OCI-LY1 (cell line): Measurements from ENCODE around the gene APC2.

Experiments used
- H2AFZ ChIP-seq: fragments of 200-600 bp; sonication (generic), shearing (Covaris generic); 2 replicates; pipeline ENCODE4 v1.6.0; 2014; ENCODE audit warnings: antibody characterized with exemption, mild to moderate bottlenecking, low read length
- H3F3A ChIP-seq: fragments of 200-600 bp; sonication (generic), shearing (Covaris generic); 2 replicates; pipeline ENCODE4 v1.6.0; 2014; ENCODE audit warnings: mild to moderate bottlenecking, antibody characterized with exemption, low read length, moderate library complexity; ENCODE audit not compliant: insufficient read depth
- H3K27ac ChIP-seq: fragments of 200-600 bp; sonication (generic); 2 replicates; pipeline ENCODE4 v1.5.1; 2014; ENCODE audit warnings: low read length, mixed run types, mild to moderate bottlenecking, low read depth; ENCODE audit not compliant: poor library complexity, severe bottlenecking
- H3K27me3 ChIP-seq: fragments of 200-600 bp; sonication (generic); 2 replicates; pipeline ENCODE4 v1.6.0; 2014; ENCODE audit warnings: antibody characterized with exemption, mild to moderate bottlenecking, low read length, moderate library complexity; ENCODE audit not compliant: insufficient read depth
- H3K36me3 ChIP-seq: fragments of 200-600 bp; sonication (generic); 2 replicates; pipeline ENCODE4 v1.6.1; 2014; ENCODE audit warnings: mild to moderate bottlenecking, antibody characterized with exemption, low read length, moderate library complexity, mixed read lengths; ENCODE audit not compliant: insufficient read depth
- H3K4me1 ChIP-seq: fragments of 200-600 bp; sonication (generic); 2 replicates; pipeline ENCODE4 v1.5.1; 2014; ENCODE audit warnings: mild to moderate bottlenecking, low read length, moderate library complexity; ENCODE audit not compliant: insufficient read depth, severe bottlenecking
- H3K4me2 ChIP-seq: fragments of 200-600 bp; sonication (generic), shearing (Covaris generic); 2 replicates; pipeline ENCODE4 v1.6.1; 2014; ENCODE audit warnings: low read length
- H3K4me3 ChIP-seq: fragments of 200-600 bp; sonication (generic); 2 replicates; pipeline ENCODE4 v1.5.1; 2014; ENCODE audit warnings: low read length, low read depth, mild to moderate bottlenecking, mixed read lengths; ENCODE audit not compliant: poor library complexity, severe bottlenecking
- H3K79me2 ChIP-seq: fragments of 200-600 bp; shearing (Covaris generic); 2 replicates; pipeline ENCODE4 v1.6.1; 2016; ENCODE audit warnings: mixed run types, low read length, mixed read lengths; ENCODE audit not compliant: insufficient read depth
- H3K9ac ChIP-seq: fragments of 200-600 bp; sonication (generic), shearing (Covaris generic); 2 replicates; pipeline ENCODE4 v1.6.1; 2014; ENCODE audit warnings: mild to moderate bottlenecking, low read length, mixed read lengths
- H3K9me2 ChIP-seq: fragments of 200-600 bp; sonication (generic), shearing (Covaris generic); 2 replicates; pipeline ENCODE4 v1.6.1; 2014; ENCODE audit warnings: low read depth, mild to moderate bottlenecking, low read length, mixed read lengths
- H3K9me3 ChIP-seq: fragments of 200-600 bp; shearing (Covaris generic); 2 replicates; pipeline ENCODE4 v1.6.1; 2014; ENCODE audit warnings: low read length, mixed read lengths
- H4K20me1 ChIP-seq: fragments of 200-600 bp; sonication (generic), shearing (Covaris generic); 2 replicates; pipeline ENCODE4 v1.6.0; 2016; ENCODE audit warnings: mild to moderate bottlenecking, low read length; ENCODE audit not compliant: insufficient read depth
- EZH2 ChIP-seq: fragments of 200-600 bp; sonication (generic), shearing (Covaris generic); IDR thresholded peaks from 2 replicates; pipeline ENCODE4 v1.8.0; 2017; ENCODE audit warnings: borderline replicate concordance, mixed run types, mild to moderate bottlenecking, antibody characterized with exemption, low read length, moderate library complexity, mixed read lengths
- TF ChIP-seq, protein P1 (sequence below): fragments of 200-600 bp; sonication (generic), shearing (Covaris generic); IDR thresholded peaks from 2 replicates; pipeline ENCODE4 v1.5.1; 2017; ENCODE audit warnings: mild to moderate bottlenecking, antibody characterized with exemption, low read length, moderate library complexity, mixed read lengths

Gene APC2

DNA sequence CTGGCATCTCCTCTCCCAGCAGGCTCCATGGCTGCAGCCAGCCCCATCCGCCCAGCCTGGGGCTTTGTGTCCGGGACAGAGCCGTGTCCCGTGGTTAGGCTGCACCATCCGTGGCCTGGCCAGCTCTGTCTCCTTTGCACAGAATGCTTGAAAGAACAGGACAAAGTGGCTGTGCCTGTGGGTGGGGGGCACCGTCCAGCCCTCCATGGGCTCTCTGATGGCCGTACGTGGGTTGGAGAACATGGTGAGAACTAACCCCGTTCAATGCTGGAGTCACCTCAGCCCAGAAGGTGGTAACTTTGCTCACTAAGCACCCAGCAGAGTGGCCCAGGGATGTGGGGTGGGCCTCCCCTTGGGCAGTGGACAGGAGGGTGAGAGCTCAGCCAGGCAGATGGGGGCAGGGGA is 8.9 kb upstream of the APC2 start:
- Histone ChIP-seq H4K20me1 (no peaks in the 10 kb centered on the region), H3K9ac (no peak overlapping the region), H3K9me3 (no peaks in the 10 kb centered on the region), H2AFZ (no peak overlapping the region), H3K27me3 (no peaks in the 10 kb centered on the region), H3K4me2 (peak overlapping the region; percentile 74; the same call in 1 of the 2 replicates), H3K79me2 (peaks cover 14% of the 10 kb centered on the region), H3K4me3 (peak overlapping the region; percentile 73), H3K9me2 (no peaks in the 10 kb centered on the region), H3K27ac (peak overlapping the region; percentile 2), H3K36me3 (peaks cover 40% of the 10 kb centered on the region), H3F3A (peaks cover 11% of the 10 kb centered on the region; the same call in 1 of the 2 replicates), H3K4me1 (peaks cover 52% of the 10 kb centered on the region)
- no peak for TF ChIP-seq EZH2
- TF ChIP-seq, protein P1, sequence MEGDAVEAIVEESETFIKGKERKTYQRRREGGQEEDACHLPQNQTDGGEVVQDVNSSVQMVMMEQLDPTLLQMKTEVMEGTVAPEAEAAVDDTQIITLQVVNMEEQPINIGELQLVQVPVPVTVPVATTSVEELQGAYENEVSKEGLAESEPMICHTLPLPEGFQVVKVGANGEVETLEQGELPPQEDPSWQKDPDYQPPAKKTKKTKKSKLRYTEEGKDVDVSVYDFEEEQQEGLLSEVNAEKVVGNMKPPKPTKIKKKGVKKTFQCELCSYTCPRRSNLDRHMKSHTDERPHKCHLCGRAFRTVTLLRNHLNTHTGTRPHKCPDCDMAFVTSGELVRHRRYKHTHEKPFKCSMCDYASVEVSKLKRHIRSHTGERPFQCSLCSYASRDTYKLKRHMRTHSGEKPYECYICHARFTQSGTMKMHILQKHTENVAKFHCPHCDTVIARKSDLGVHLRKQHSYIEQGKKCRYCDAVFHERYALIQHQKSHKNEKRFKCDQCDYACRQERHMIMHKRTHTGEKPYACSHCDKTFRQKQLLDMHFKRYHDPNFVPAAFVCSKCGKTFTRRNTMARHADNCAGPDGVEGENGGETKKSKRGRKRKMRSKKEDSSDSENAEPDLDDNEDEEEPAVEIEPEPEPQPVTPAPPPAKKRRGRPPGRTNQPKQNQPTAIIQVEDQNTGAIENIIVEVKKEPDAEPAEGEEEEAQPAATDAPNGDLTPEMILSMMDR = no peak

DNA sequence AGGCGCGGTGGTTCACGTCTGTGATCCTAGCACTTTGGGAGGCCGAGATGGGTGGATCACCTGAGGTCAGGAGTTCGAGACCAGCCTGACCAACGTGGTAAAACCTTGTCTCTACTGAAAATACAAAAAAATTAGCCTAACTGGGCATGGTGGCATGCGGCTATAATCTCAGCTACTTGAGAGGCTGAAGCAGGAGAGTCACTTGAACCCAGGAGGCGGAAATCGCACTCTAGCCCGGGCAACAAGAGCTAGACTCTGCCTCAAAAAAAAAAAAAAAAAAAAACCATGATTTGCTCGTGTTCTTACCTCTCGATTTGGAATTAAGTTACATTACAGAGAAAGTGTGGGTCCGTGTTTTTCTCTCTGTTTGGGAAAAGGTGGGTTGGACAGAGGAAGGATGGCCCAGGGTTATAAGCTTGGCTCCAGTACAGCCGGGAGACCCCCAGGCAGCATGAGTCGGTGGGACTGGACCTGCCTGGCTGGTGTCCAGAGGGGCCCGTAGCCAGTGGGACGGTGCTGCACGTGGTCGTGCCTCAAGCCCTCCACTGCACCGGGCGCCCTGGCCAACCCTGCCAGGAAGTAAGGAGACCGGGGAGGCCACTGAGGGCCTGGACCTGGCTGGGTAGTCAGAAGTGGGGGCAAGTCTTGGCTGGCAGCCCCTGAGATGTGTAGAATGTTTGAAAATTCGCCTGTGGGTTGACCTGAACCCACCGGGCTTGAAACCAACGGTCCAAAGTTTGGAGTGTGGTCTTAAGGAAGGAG is 8.1 kb upstream of the APC2 start:
- no peaks in the 10 kb centered on the region for H3K9me3 ChIP-seq
- no peak for TF ChIP-seq EZH2
- TF ChIP-seq, protein P1 = no peak
- no peak overlapping the region for H3K4me2 ChIP-seq
- H3K4me3 ChIP-seq = no peak overlapping the region
- H3K36me3 ChIP-seq = peaks cover 40% of the 10 kb centered on the region
- no peak overlapping the region for H3K9ac ChIP-seq
- no peak overlapping the region for H3K27ac ChIP-seq
- peaks cover 52% of the 10 kb centered on the region for H3K4me1 ChIP-seq
- 0 out of 2 replicates have a peak, but pooled peaks cover 8% of the 10 kb centered on the region for H3F3A ChIP-seq
- H3K27me3 ChIP-seq = no peaks in the 10 kb centered on the region; the same call in 1 of the 2 replicates
- H4K20me1 ChIP-seq = no peaks in the 10 kb centered on the region
- H3K79me2 ChIP-seq = peaks cover 14% of the 10 kb centered on the region
- no peak overlapping the region for H2AFZ ChIP-seq
- no peaks in the 10 kb centered on the region for H3K9me2 ChIP-seq

DNA sequence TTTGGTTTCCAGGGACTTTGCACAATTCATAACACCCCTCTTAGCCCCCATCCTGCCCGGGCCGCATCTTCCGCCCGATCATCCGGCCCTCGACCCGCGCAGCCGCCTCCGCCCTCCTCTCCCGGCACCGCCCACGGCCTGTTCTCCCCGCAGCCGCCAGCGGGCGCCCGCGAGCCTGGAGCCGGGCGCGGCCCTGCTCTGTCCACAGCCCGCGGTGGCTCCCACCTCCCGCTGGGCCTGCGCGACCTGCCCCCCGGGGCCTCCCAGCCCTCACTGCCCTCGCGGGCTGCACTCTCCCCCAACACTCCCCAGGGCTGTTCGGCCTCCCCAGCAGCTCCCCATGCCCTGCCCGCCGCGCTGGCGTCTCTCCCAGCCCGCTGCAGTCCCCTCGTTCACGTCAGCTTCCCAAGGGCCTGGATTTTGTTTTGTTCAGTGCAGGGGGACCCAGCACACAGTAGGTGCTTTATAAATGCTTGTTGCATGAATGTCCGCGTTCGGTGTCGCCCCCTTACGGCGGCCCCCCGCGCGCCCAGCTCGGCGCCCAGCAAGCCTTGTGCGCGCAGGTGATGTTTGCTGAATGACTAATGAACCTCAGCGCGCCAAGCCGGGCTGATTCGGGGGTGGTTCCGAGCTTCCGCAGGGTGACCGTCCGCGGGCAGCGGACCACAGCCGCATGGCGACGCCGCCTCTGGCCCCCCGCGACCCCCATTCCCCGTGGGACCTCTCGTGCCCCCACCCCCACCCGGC is 4.6 kb upstream of the APC2 start:
- H3F3A ChIP-seq = 0 out of 2 replicates have a peak, but pooled peaks cover 8% of the 10 kb centered on the region
- peaks cover 5% of the 10 kb centered on the region; the same call in 1 of the 2 replicates for H3K27me3 ChIP-seq
- peaks cover 26% of the 10 kb centered on the region for H3K36me3 ChIP-seq
- H3K9me2 ChIP-seq = no peaks in the 10 kb centered on the region
- peak overlapping the region; percentile 58 for H3K9ac ChIP-seq
- H3K4me1 ChIP-seq = peaks cover 43% of the 10 kb centered on the region
- H2AFZ ChIP-seq = no peak overlapping the region
- TF ChIP-seq, protein P1 = peak; percentile 85
- TF ChIP-seq EZH2 = no peak
- peak overlapping the region; percentile 59 for H3K4me3 ChIP-seq
- H3K4me2 ChIP-seq = peak overlapping the region; percentile 72
- no peaks in the 10 kb centered on the region for H4K20me1 ChIP-seq
- no peaks in the 10 kb centered on the region for H3K79me2 ChIP-seq
- peak overlapping the region; percentile 65 for H3K27ac ChIP-seq
- no peaks in the 10 kb centered on the region for H3K9me3 ChIP-seq
